Breast epithelium (tissue), 3 donors: ENCODE measurements around the gene NFIX.

Source experiments
- CTCF ChIP-seq, 3 donors: fragments of 450-650 bp; IDR thresholded peaks; one replicate each; pipeline ENCODE4 v1.5.1; 2016 to 2017; ENCODE audit warnings: antibody characterized with exemption in 3 of 3, mild to moderate bottlenecking in 3 of 3, moderate library complexity in 3 of 3
- POLR2A ChIP-seq: fragments of 450-650 bp; IDR thresholded peaks from one replicate; pipeline ENCODE4 v1.6.1; 2016; ENCODE audit warnings: antibody characterized with exemption, mild to moderate bottlenecking, moderate library complexity
- POLR2AphosphoS5 ChIP-seq, 3 donors: sonication (generic); formaldehyde crosslinking; IDR thresholded peaks; one replicate each; pipeline ENCODE4 v1.6.1; 2017; ENCODE audit warnings: antibody characterized with exemption in 3 of 3

DNA sequence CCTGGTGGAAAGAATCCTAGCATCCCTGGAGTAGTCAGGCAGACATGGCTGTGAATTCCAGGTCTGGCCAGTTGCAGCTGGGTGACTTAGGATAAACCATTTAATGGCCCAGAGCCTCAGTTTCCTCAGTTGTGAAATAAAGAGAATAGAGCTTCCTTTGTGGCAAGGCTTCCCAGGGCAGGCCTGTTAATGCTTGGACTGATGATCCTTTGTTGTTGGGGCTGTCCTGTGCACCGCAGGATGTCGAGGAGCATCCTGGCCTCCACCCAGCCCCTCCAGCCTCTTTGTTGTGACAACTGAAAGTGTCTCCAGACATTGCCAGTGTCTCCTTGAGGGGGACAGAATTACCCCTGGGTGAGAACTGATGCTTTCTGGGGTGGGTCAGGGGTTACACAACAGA, 91.1 kb downstream of the NFIX start:
- no peak for TF ChIP-seq CTCF (IDR thresholded peaks at IDR 0.05)
- no peak for TF ChIP-seq POLR2AphosphoS5 (IDR thresholded peaks at IDR 0.05)
- TF ChIP-seq POLR2A: no peak
